Stomach smooth muscle (tissue), 2 donors: ENCODE data around the gene FANCC.

Source experiments
- H3K27ac ChIP-seq: one replicate; pipeline ENCODE4 v1.7.0; 2013; ENCODE audit warnings: mild to moderate bottlenecking, low read length, inconsistent platforms
- H3K27me3 ChIP-seq, 2 donors: one replicate each; pipeline ENCODE4 v1.7.0; 2013; ENCODE audit warnings: low read length in 2 of 2; ENCODE audit not compliant: insufficient read depth in 2 of 2, control insufficient read depth in 1 of 2
- H3K36me3 ChIP-seq, 2 donors: one replicate each; pipeline ENCODE4 v1.7.0; 2013; ENCODE audit warnings: low read length in 2 of 2; ENCODE audit not compliant: control insufficient read depth in 2 of 2, insufficient read depth in 2 of 2
- H3K4me1 ChIP-seq: one replicate; pipeline ENCODE4 v1.7.0; 2013; ENCODE audit warnings: low read length; ENCODE audit not compliant: control insufficient read depth, insufficient read depth
- H3K4me3 ChIP-seq, 2 donors: one replicate each; pipeline ENCODE4 v1.7.0; 2013; ENCODE audit warnings: low read length in 2 of 2
- H3K9ac ChIP-seq, 2 donors: one replicate each; pipeline ENCODE4 v1.7.0; 2013; ENCODE audit warnings: low read length in 2 of 2, mild to moderate bottlenecking in 1 of 2
- H3K9me3 ChIP-seq, 2 donors: one replicate each; pipeline ENCODE4 v1.7.0; 2013; ENCODE audit warnings: low read length in 2 of 2; ENCODE audit not compliant: control insufficient read depth in 2 of 2
- donor health status: healthy.
- donor health status: Pancreatic carcinoma.

The FANCC gene

GRCh38 chr9:95098391-95098921, 219.1 kb downstream of the FANCC start:
- Histone ChIP-seq H3K27me3 (no peaks in the 10 kb centered on the region), H3K27ac (peak overlapping the region; percentile 24), H3K9ac (no peak overlapping the region), H3K4me3 (no peak overlapping the region), H3K9me3 (peaks cover 0 to 3% of the 10 kb centered on the region in 2 donors), H3K4me1 (peaks cover 71% of the 10 kb centered on the region), H3K36me3 (peaks cover 15 to 16% of the 10 kb centered on the region in 2 donors)

DNA sequence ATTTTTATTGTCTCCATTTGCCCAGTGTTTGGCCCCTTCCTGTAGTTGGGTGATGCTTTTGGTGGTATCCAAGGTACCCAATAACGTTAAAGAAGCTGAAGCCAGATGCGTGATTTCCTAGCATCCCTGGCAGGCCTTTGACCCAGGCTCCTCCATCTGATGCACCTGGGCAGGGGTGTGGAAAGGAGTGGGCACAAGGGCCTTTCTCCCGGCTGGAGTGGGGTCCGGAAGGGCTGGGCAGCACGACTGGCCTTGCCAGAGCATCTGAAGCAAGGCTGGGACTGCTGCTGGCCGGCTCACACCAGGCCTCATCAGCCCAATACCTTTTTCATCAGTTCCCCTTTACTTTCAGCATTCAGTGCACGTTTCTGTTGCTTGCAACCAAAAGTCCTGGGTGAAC, 220.2 kb downstream of the FANCC start:
- Histone ChIP-seq H3K9me3 (peaks cover 0 to 3% of the 10 kb centered on the region in 2 donors), H3K4me3 (no peak overlapping the region), H3K36me3 (peaks cover 15 to 18% of the 10 kb centered on the region in 2 donors), H3K9ac (no peak overlapping the region), H3K27ac (peak overlapping the region; percentile 46), H3K27me3 (no peaks in the 10 kb centered on the region), H3K4me1 (peaks cover 67% of the 10 kb centered on the region)

- peak overlapping the region; percentile 46 for H3K27ac ChIP-seq
- H3K9me3 ChIP-seq, result peaks cover 0 to 3% of the 10 kb centered on the region in 2 donors
- no peak overlapping the region for H3K4me3 ChIP-seq
- H3K4me1 ChIP-seq, result peaks cover 67% of the 10 kb centered on the region
- H3K36me3 ChIP-seq, result peaks cover 15 to 18% of the 10 kb centered on the region in 2 donors
- H3K9ac ChIP-seq, result no peak overlapping the region
- no peaks in the 10 kb centered on the region for H3K27me3 ChIP-seq
These were observed 220.7 kb downstream of the FANCC start for GRCh38 chr9:95096807-95097206.

DNA sequence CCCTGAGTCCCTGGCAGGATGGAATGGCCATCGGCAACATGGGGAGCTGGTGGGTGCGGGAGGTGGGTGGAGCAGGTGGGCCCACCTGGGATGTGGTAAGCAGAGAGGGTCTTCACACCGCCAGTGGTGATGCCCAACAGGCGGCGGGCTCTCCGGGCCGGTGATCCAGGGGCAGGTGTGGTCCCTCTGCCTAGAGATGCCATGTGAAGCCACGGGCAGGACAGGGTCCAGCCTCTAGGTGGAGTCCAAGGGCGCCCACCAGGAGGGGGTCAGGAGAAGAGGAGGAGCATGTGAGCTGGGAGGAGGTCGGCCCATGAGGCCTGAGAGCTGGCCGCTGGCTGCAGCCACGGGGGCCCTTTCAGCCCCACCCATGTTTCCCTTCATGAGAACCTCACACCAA, 221.1 kb downstream of the FANCC start:
- no peak overlapping the region for H3K9ac ChIP-seq
- no peaks in the 10 kb centered on the region for H3K27me3 ChIP-seq
- H3K9me3 ChIP-seq, result peaks cover 0 to 3% of the 10 kb centered on the region in 2 donors
- H3K4me3 ChIP-seq, result no peak overlapping the region
- H3K27ac ChIP-seq, result peak overlapping the region; percentile 46
- H3K36me3 ChIP-seq, result peaks cover 15 to 18% of the 10 kb centered on the region in 2 donors
- H3K4me1 ChIP-seq, result peaks cover 67% of the 10 kb centered on the region

- no peaks in the 10 kb centered on the region for H3K27me3 ChIP-seq
- H3K9me3 ChIP-seq, result peaks cover 0 to 3% of the 10 kb centered on the region in 2 donors
- peaks cover 15 to 18% of the 10 kb centered on the region in 2 donors for H3K36me3 ChIP-seq
- peaks cover 67% of the 10 kb centered on the region for H3K4me1 ChIP-seq
- no peak overlapping the region for H3K4me3 ChIP-seq
- H3K27ac ChIP-seq, result peak overlapping the region; percentile 49
- no peak overlapping the region for H3K9ac ChIP-seq
These were observed 221.7 kb downstream of the FANCC start for GRCh38 chr9:95095641-95096355.

GRCh38 chr9:95094002-95094401, 223.5 kb downstream of the FANCC start:
- Histone ChIP-seq H3K36me3 (peaks cover 19 to 21% of the 10 kb centered on the region in 2 donors), H3K27me3 (no peaks in the 10 kb centered on the region), H3K4me1 (peaks cover 70% of the 10 kb centered on the region), H3K9me3 (peaks cover 0 to 3% of the 10 kb centered on the region in 2 donors), H3K27ac (peak overlapping the region; percentile 24), H3K4me3 (no peak overlapping the region), H3K9ac (no peak overlapping the region)

DNA sequence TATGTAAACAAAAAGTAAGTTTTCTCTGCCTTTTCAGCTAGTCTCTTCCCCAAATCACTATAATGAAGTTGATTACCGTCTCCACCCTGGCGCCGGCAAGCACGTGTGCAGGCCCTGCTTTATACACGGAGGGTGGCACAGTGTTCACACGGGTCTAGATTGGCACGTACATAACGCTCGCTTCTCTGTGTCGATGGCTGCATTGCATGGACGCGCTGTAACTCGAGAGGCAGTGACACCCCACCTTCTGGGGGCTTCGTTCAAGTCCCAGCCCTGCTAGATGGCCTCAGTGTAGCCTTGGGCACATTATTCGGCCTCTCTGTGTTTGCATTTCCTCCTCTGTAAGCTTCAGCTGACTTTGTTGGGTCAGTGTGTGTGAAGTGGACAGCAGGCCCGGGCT, 223.9 kb downstream of the FANCC start:
- no peak overlapping the region for H3K4me3 ChIP-seq
- H3K36me3 ChIP-seq, result peaks cover 19 to 22% of the 10 kb centered on the region in 2 donors
- peaks cover 0 to 3% of the 10 kb centered on the region in 2 donors for H3K9me3 ChIP-seq
- H3K27me3 ChIP-seq, result no peaks in the 10 kb centered on the region
- no peak overlapping the region for H3K9ac ChIP-seq
- H3K27ac ChIP-seq, result peak overlapping the region; percentile 77
- peaks cover 74% of the 10 kb centered on the region for H3K4me1 ChIP-seq

DNA sequence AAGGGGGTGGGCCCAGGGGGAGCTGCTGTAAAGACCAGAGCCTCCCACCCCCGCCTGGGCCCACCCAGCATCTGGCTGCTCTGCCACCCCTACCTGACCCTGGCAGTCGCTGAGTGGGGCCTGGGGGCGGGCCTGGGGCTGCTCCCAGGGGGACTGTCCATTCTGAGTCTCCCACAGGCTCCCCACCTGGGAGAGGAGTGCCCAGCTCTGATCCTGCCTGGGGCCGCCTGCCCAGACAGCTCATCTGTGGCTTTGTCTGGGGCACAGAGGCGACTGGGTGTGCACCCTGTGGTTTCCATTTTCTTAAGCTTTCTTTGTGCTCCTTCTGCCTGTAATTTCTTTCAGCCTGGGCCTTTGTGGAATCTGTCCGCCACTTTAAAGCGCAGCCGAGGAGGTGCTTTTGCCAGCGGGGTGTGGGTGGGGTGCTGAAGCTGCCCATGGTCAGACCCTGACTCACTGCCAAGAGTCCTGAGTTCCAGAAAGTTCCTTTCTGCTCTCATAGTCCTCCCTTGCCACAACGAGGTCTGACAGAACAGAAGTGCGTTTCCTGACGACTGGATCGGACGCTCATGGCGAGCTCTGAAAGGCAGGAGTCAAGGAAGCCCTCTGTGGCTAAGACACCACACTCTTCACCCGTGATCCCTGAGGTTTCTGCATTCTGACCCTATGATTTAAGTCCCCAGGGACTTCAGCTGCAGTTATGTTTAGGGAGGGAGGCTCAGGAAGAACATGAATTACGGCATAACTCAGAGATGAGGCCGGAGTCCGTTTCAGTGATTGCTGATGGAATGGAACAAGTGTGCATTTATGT, 225.0 kb downstream of the FANCC start:
- H3K9ac ChIP-seq, result peak overlapping the region in 1 of 2 donors; percentile 21
- peaks cover 0 to 3% of the 10 kb centered on the region in 2 donors for H3K9me3 ChIP-seq
- H3K27ac ChIP-seq, result peak overlapping the region; percentile 77
- H3K27me3 ChIP-seq, result no peaks in the 10 kb centered on the region
- peaks cover 82% of the 10 kb centered on the region for H3K4me1 ChIP-seq
- peaks cover 23 to 26% of the 10 kb centered on the region in 2 donors for H3K36me3 ChIP-seq
- H3K4me3 ChIP-seq, result no peak overlapping the region

DNA sequence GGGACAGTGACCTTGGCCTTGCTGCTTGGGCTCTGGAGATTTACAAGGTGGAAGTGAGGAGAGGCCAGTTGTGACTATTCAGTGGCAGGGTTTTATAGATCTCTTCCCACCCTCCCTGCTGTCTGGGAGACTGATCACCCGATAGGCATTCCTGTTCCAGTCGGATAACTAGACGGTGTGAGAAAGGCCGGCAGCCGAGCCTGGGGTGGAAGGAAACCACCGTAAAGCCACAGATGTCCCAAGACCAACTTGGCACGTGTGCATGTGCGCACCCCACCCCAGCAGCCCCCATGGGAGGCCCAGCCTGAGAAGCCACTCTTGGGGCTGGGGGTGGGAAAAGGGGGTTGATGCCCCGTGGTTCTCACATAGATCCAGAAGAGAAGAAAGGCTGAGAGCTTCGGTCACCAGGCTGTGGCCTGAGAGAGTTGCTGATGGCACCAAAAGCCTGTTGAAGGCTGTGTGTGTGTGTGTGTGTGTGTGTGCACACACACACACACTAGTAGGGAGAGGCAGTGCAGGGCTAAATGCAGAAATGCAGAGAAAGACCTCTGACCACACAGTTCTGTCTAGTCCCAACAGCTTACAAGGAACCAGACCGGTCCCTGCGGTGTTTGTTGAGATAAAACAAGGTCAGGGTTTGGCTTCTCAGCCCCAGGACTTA, 225.8 kb downstream of the FANCC start:
- no peak overlapping the region for H3K4me3 ChIP-seq
- peaks cover 81% of the 10 kb centered on the region for H3K4me1 ChIP-seq

DNA sequence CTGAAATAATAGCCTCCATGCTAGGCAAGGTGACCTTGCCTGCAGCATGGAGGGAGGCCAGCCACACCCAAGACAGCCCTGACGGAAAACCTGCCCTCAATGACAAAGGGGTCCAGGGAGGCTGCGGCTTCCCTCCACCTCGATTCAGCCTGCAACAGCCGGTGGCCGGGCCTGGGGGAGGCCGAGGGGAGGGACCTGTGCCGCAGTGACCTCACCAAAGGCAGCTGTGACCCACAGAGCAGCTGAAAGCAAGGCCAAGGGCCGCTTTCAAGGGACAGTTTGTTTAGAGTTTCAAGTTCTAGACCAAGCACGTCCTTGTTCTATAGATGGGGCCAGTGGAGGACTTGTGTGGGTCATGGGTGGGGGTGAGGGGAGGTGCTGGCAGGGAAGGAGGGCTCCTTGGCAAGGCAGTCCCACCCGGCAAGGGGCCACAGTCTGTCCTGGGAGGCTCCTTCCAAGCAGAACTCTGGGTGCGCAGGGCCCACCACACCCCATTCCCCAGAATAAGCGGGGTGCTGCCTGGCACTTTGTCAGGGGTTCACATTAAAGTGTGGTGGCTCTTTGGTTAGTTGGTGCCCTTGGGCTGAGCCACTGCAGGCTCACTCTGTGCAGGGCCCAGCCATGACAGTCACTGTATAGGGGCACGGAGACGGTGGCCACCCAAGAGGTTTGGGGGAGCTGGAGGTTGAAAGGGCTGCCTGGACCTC, 226.5 kb downstream of the FANCC start:
- H3K4me3 ChIP-seq, result no peak overlapping the region
- H3K9ac ChIP-seq, result no peak overlapping the region
- no peaks in the 10 kb centered on the region for H3K9me3 ChIP-seq
- peaks cover 22 to 28% of the 10 kb centered on the region in 2 donors for H3K36me3 ChIP-seq
- peaks cover 86% of the 10 kb centered on the region for H3K4me1 ChIP-seq
- H3K27me3 ChIP-seq, result no peaks in the 10 kb centered on the region
- H3K27ac ChIP-seq, result peak overlapping the region; percentile 77

More for the DNA sequence above, 225.8 kb downstream of the FANCC start:
- Histone ChIP-seq H3K36me3 (peaks cover 16 to 23% of the 10 kb centered on the region in 2 donors), H3K9me3 (no peaks in the 10 kb centered on the region), H3K27me3 (no peaks in the 10 kb centered on the region), H3K9ac (no peak overlapping the region), H3K27ac (peak overlapping the region; percentile 77)
